Activated gamma-delta T cell (primary cell): ENCODE measurements around the gene SLC51A.
A peak's percentile ranks its signal among the peaks of the same experiment; 100 is the strongest.
"Not testable (repeated sequence)": the region's sequence is repeated elsewhere in the genome, so short reads cannot be mapped to it uniquely, and the experiment has no call there.

Experiments used
- DNase-seq: peaks from one replicate; lab custom pipeline; 2025; lab: John Stamatoyannopoulos, UW
- total RNA-seq, 2 donors: gene quantifications; one replicate each; lab custom pipeline; 2026; lab: John Stamatoyannopoulos, UW

The SLC51A gene
- 0 to 0.20 reads per million in 2 donors for total RNA-seq

GRCh38 chr3:196216089-196216564 is at the start of gene SLC51A:
TSS of gene SLC51A (plus strand) at chr3:196216534. CDS start at chr3:196216713, 179 bp downstream.
- DNase-seq: no peak

GRCh38 chr3:196166741-196167140 is 49.6 kb upstream of the SLC51A start:
- no peak for DNase-seq

GRCh38 chr3:196168808-196169391 is 47.4 kb upstream of the SLC51A start:
- no peak for DNase-seq

- no peak for DNase-seq
Measured at GRCh38 chr3:196169836-196170240, 46.5 kb upstream of the SLC51A start.

- not testable (repeated sequence) for DNase-seq
Measured at GRCh38 chr3:196170296-196170695, 46.0 kb upstream of the SLC51A start.

GRCh38 chr3:196174652-196175051 is 41.7 kb upstream of the SLC51A start:
- no peak for DNase-seq

- no peak for DNase-seq
Measured at GRCh38 chr3:196175116-196175625, 41.2 kb upstream of the SLC51A start.

GRCh38 chr3:196175722-196176121 is 40.6 kb upstream of the SLC51A start:
- DNase-seq: no peak

- DNase-seq: no peak
Measured at GRCh38 chr3:196177567-196177966, 38.8 kb upstream of the SLC51A start.

- DNase-seq: no peak
Measured at GRCh38 chr3:196177967-196178366, 38.4 kb upstream of the SLC51A start.

- no peak for DNase-seq
Measured at GRCh38 chr3:196178993-196179379, 37.3 kb upstream of the SLC51A start.

GRCh38 chr3:196179380-196180308 is 36.7 kb upstream of the SLC51A start:
- peak; percentile 71 for DNase-seq

- no peak for DNase-seq
Measured at GRCh38 chr3:196180346-196180745, 36.0 kb upstream of the SLC51A start.

GRCh38 chr3:196181127-196181546 is 35.2 kb upstream of the SLC51A start:
- DNase-seq: no peak

- DNase-seq: not testable (repeated sequence)
Measured at GRCh38 chr3:196184169-196184432, 32.2 kb upstream of the SLC51A start.

- no peak for DNase-seq
Measured at GRCh38 chr3:196184881-196185280, 31.5 kb upstream of the SLC51A start.

GRCh38 chr3:196186651-196187573 is 29.4 kb upstream of the SLC51A start:
- no peak for DNase-seq

GRCh38 chr3:196189566-196190347 is 26.6 kb upstream of the SLC51A start:
- no peak for DNase-seq

- no peak for DNase-seq
Measured at GRCh38 chr3:196192036-196192523, 24.3 kb upstream of the SLC51A start.

- DNase-seq: no peak
Measured at GRCh38 chr3:196192524-196193051, 23.7 kb upstream of the SLC51A start.
